Neural cell (in vitro differentiated cells): ENCODE data around the gene PI3. TPM values are rescaled to one million over a fixed set of nuclear protein-coding genes. Genes with fewer than 3 reads are reported as not detected.

ENCODE experiments used
- H2AFZ ChIP-seq: fragments of 200-600, 300-800 bp; sonication (generic), shearing (Covaris generic); 2 replicates; pipeline ENCODE4 v1.6.0; 2014; ENCODE audit warnings: low read depth, mild to moderate bottlenecking, antibody characterized with exemption, low read length, moderate library complexity
- H3F3A ChIP-seq: fragments of 200-600 bp; shearing (Covaris generic); 2 replicates; pipeline ENCODE4 v1.6.1; 2016; ENCODE audit warnings: mild to moderate bottlenecking, moderate library complexity, mixed read lengths, antibody characterized with exemption, low read length; ENCODE audit not compliant: insufficient read depth, poor library complexity, severe bottlenecking
- H3K27ac ChIP-seq: fragments of 200-600, 300-800 bp; sonication (generic), shearing (Covaris generic); 2 replicates; pipeline ENCODE4 v1.5.1; 2014; ENCODE audit warnings: mild to moderate bottlenecking, low read length, moderate library complexity
- H3K27me3 ChIP-seq: fragments of 300-800, 200-600 bp; sonication (generic), shearing (Covaris generic); 2 replicates; pipeline ENCODE4 v1.6.0; 2014; ENCODE audit warnings: mild to moderate bottlenecking, low read depth, low read length, moderate library complexity; ENCODE audit not compliant: insufficient read depth
- H3K36me3 ChIP-seq: fragments of 300-800, 200-600 bp; sonication (generic), shearing (Covaris generic); 2 replicates; pipeline ENCODE4 v1.5.1; 2014; ENCODE audit warnings: mild to moderate bottlenecking, antibody characterized with exemption, low read length, moderate library complexity; ENCODE audit not compliant: insufficient read depth
- H3K4me2 ChIP-seq: fragments of 300-800, 200-600 bp; sonication (generic), shearing (Covaris generic); 2 replicates; pipeline ENCODE4 v1.6.0; 2014; ENCODE audit warnings: mild to moderate bottlenecking, low read length
- H3K4me3 ChIP-seq: fragments of 300-800, 200-600 bp; sonication (generic), shearing (Covaris generic); 2 replicates; pipeline ENCODE4 v1.5.1; 2014; ENCODE audit warnings: mild to moderate bottlenecking, low read length, moderate library complexity
- H3K79me2 ChIP-seq: fragments of 200-600 bp; shearing (Covaris generic); replicated peaks from 2 replicates; pipeline ENCODE4 v1.6.0; 2014; ENCODE audit warnings: mild to moderate bottlenecking, low read length, moderate library complexity; ENCODE audit not compliant: insufficient read depth
- H3K9ac ChIP-seq: fragments of 300-800, 200-600 bp; sonication (generic), shearing (Covaris generic); 2 replicates; pipeline ENCODE4 v1.6.1; 2016; ENCODE audit warnings: mild to moderate bottlenecking, low read length, mixed read lengths
- H3K9me2 ChIP-seq: fragments of 200-600 bp; shearing (Covaris generic); 2 replicates; pipeline ENCODE4 v1.6.1; 2016; ENCODE audit warnings: mild to moderate bottlenecking, low read length, mixed read lengths; ENCODE audit not compliant: insufficient read depth
- H3K9me3 ChIP-seq: fragments of 200-600, 300-800 bp; sonication (generic), shearing (Covaris generic); 2 replicates; pipeline ENCODE4 v1.6.1; 2016; ENCODE audit warnings: mild to moderate bottlenecking, mixed run types, low read length, moderate library complexity, mixed read lengths
- H4K20me1 ChIP-seq: fragments of 200-600 bp; shearing (Covaris generic); 2 replicates; pipeline ENCODE4 v1.6.1; 2016; ENCODE audit warnings: mild to moderate bottlenecking, mixed run types; ENCODE audit not compliant: insufficient read depth
- CTCF ChIP-seq: fragments of 450-650 bp; IDR thresholded peaks from 2 replicates; pipeline ENCODE4 v1.5.1; 2014; ENCODE audit warnings: antibody characterized with exemption, mild to moderate bottlenecking, moderate library complexity; ENCODE audit not compliant: poor library complexity, severe bottlenecking
- EP300 ChIP-seq: fragments of 450-650 bp; conservative IDR thresholded peaks from 2 replicates; pipeline ENCODE4 v1.6.1; 2014; ENCODE audit warnings: antibody characterized with exemption, mild to moderate bottlenecking, moderate library complexity; ENCODE audit not compliant: poor library complexity, severe bottlenecking
- EZH2 ChIP-seq: fragments of 200-600, 300-800 bp; shearing (Covaris generic), sonication (generic); IDR thresholded peaks from 2 replicates; pipeline ENCODE4 v1.6.1; 2014; ENCODE audit warnings: antibody characterized with exemption, low read length, borderline replicate concordance, mild to moderate bottlenecking; ENCODE audit not compliant: insufficient read depth, poor library complexity, severe bottlenecking
- MXI1 ChIP-seq: fragments of 450-650 bp; conservative IDR thresholded peaks from 2 replicates; pipeline ENCODE4 v1.6.1; 2014; ENCODE audit warnings: antibody characterized with exemption, mild to moderate bottlenecking; ENCODE audit not compliant: poor library complexity, severe bottlenecking
- POLR2AphosphoS5 ChIP-seq: IDR thresholded peaks from 2 replicates; pipeline ENCODE4 v1.6.1; 2012
- RAD21 ChIP-seq: fragments of 450-650 bp; conservative IDR thresholded peaks from 2 replicates; pipeline ENCODE4 v1.6.1; 2014; ENCODE audit warnings: antibody characterized with exemption, mild to moderate bottlenecking, moderate library complexity
- REST ChIP-seq: IDR thresholded peaks from 2 replicates; pipeline ENCODE4 v1.6.1; 2012; ENCODE audit warnings: borderline replicate concordance
- SMC3 ChIP-seq: fragments of 450-650 bp; conservative IDR thresholded peaks from 2 replicates; pipeline ENCODE4 v1.6.1; 2014; ENCODE audit warnings: antibody characterized with exemption, mild to moderate bottlenecking, moderate library complexity; ENCODE audit not compliant: poor library complexity
- TAF1 ChIP-seq: IDR thresholded peaks from 2 replicates; pipeline ENCODE4 v1.6.1; 2012; ENCODE audit warnings: low read depth
- polyA plus RNA-seq: library from polyadenylated mRNA; depleted of rRNA; stranded (reverse); fragments of >200 nt; gene quantifications from 2 replicates; pipeline ENCODE4 v1.2.3, GENCODE V29; 2014

PI3 gene
- polyA plus RNA-seq, 1 donor from 2014 or later, result 1.4 TPM

- TF ChIP-seq MXI1 (no peak), TAF1 (no peak), REST (no peak), EP300 (no peak), EZH2 (no peak), POLR2AphosphoS5 (no peak), SMC3 (no peak), CTCF (no peak), RAD21 (no peak)
- no peak overlapping the region for H3K27ac ChIP-seq
- H2AFZ ChIP-seq, result no peak overlapping the region
Measured at GRCh38 chr20:45193331-45193730, 18.6 kb downstream of the PI3 start.

GRCh38 chr20:45206725-45207124 is 32.0 kb downstream of the PI3 start, which contains the start of gene SEMG1:
TSS of gene SEMG1 (plus strand) at chr20:45207033. CDS start at chr20:45207054, 21 bp downstream.
- no peaks in the 10 kb centered on the region for H3F3A ChIP-seq
- no peaks in the 10 kb centered on the region for H3K27me3 ChIP-seq
- H3K4me2 ChIP-seq, result no peak within 1 kb of the TSS
- no peaks in the 10 kb centered on the region for H3K9me2 ChIP-seq
- no peak within 1 kb of the TSS for H3K27ac ChIP-seq
- TF ChIP-seq REST (no peak), EP300 (no peak), TAF1 (no peak), CTCF (no peak)
- no peak within 1 kb of the TSS for H3K9ac ChIP-seq
- H2AFZ ChIP-seq, result no peak within 1 kb of the TSS
- H3K36me3 ChIP-seq, result no peaks in the 10 kb centered on the region
- H3K9me3 ChIP-seq, result no peaks in the 10 kb centered on the region
- H3K4me3 ChIP-seq, result no peak within 1 kb of the TSS
- no peaks in the 10 kb centered on the region for H3K79me2 ChIP-seq
- no peaks in the 10 kb centered on the region for H4K20me1 ChIP-seq

More at GRCh38 chr20:45193331-45193730, 18.6 kb downstream of the PI3 start:
- Histone ChIP-seq H3K9me3 (no peaks in the 10 kb centered on the region), H4K20me1 (no peaks in the 10 kb centered on the region), H3K27me3 (no peaks in the 10 kb centered on the region), H3K9ac (no peak overlapping the region), H3K79me2 (no peaks in the 10 kb centered on the region), H3K36me3 (no peaks in the 10 kb centered on the region), H3K4me2 (no peak overlapping the region), H3F3A (no peaks in the 10 kb centered on the region), H3K9me2 (no peaks in the 10 kb centered on the region), H3K4me3 (no peak overlapping the region)
